Endothelial cell of umbilical vein (primary cell): ENCODE measurements around the gene IL1R2. TPM values are rescaled to one million over a fixed set of nuclear protein-coding genes. Genes with fewer than 3 reads are reported as not detected.

Experiments used
- BruUV-seq: library from RNA; stranded (reverse); fragments of 400-500 nt; replicated peaks from 2 replicates; lab custom pipeline; 2021; lab: Mats Ljungman, UMichigan
- CTCF ChIA-PET: fragments of 300-600, 350-600 bp; sonication (Branson Sonifier 250); formaldehyde crosslinking; loops from one replicate; lab custom pipeline; 2021; ENCODE audit warnings: antibody characterized with exemption, inconsistent platforms; lab: Charles Lee
- POLR2A ChIA-PET: fragments of 300-600, 350-600 bp; sonication (Branson Sonifier 250); formaldehyde crosslinking; loops from one replicate; lab custom pipeline; 2021; ENCODE audit warnings: antibody characterized with exemption, inconsistent platforms; lab: Charles Lee
- DNase-seq: peaks from one replicate; pipeline ENCODE4 v3.0.0-alpha.2; 2011; ENCODE audit warnings: low read depth, low spot score
- FAIRE-seq: peaks from 2 replicates; lab custom pipeline; 2011; peaks lifted over from hg19 to GRCh38; lab: Jason Lieb, UNC
- H2AFZ ChIP-seq: 2 replicates; pipeline ENCODE4 v1.6.0; 2012; ENCODE audit warnings: low read depth, low read length, control low read depth, inconsistent platforms
- H3K27ac ChIP-seq: 2 replicates; pipeline ENCODE4 v1.5.1; 2011; ENCODE audit warnings: low read depth, mild to moderate bottlenecking, control low read depth, low read length, moderate library complexity; ENCODE audit not compliant: insufficient read depth
- H3K27me3 ChIP-seq, 2 experiments: 2 replicates each; pipeline versions ENCODE4 v1.6.0 to v1.6.1; 2011; ENCODE audit warnings: low read length in 2 of 2, mixed read lengths in 1 of 2; ENCODE audit not compliant: control insufficient read depth in 2 of 2, insufficient read depth in 2 of 2
- H3K36me3 ChIP-seq, 2 experiments: 2 replicates in 1 of 2; 3 replicates in 1 of 2; pipeline ENCODE4 v1.5.1; 2011; ENCODE audit warnings: low read length in 2 of 2, mild to moderate bottlenecking in 1 of 2, moderate library complexity in 1 of 2; ENCODE audit not compliant: control insufficient read depth in 2 of 2, insufficient read depth in 2 of 2; ENCODE audit errors: extremely low read depth in 1 of 2
- H3K4me1 ChIP-seq: 3 replicates; pipeline ENCODE4 v1.5.1; 2011; ENCODE audit warnings: mild to moderate bottlenecking, low read length; ENCODE audit not compliant: control insufficient read depth, insufficient read depth; ENCODE audit errors: extremely low read depth
- H3K4me2 ChIP-seq: 2 replicates; pipeline ENCODE4 v1.6.1; 2011; ENCODE audit warnings: low read length, control low read depth, mixed read lengths; ENCODE audit not compliant: insufficient read depth
- H3K4me3 ChIP-seq, 3 experiments: fragments of 200-600 bp in 1 of 3; sonication (generic), shearing (Covaris generic) in 1 of 3; replicated peaks in 1 of 3; 2 replicates each; pipeline ENCODE4 v1.5.1; 2011 to 2016; ENCODE audit warnings: control low read depth in 3 of 3, low read length in 3 of 3, mild to moderate bottlenecking in 2 of 3, inconsistent platforms in 1 of 3, low read depth in 1 of 3, moderate library complexity in 1 of 3; ENCODE audit not compliant: insufficient read depth in 1 of 3
- H3K79me2 ChIP-seq: 2 replicates; pipeline ENCODE4 v1.6.0; 2012; ENCODE audit warnings: low read length, inconsistent platforms; ENCODE audit not compliant: control insufficient read depth, insufficient read depth
- H3K9ac ChIP-seq: replicated peaks from 2 replicates; pipeline ENCODE3; 2011; ENCODE audit warnings: low read length, control low read depth; ENCODE audit not compliant: insufficient read depth; ENCODE audit errors: extremely low read depth
- H3K9me1 ChIP-seq: replicated peaks from 3 replicates; pipeline ENCODE4 v1.6.0; 2011; ENCODE audit warnings: mild to moderate bottlenecking, low read length; ENCODE audit not compliant: control insufficient read depth, insufficient read depth; ENCODE audit errors: extremely low read depth
- H3K9me3 ChIP-seq: replicated peaks from 2 replicates; pipeline ENCODE4 v1.5.1; 2012; ENCODE audit warnings: low read length, inconsistent platforms; ENCODE audit not compliant: control insufficient read depth, insufficient read depth
- H4K20me1 ChIP-seq: replicated peaks from 2 replicates; pipeline ENCODE3; 2011; ENCODE audit warnings: mild to moderate bottlenecking, low read length; ENCODE audit not compliant: control insufficient read depth, insufficient read depth; ENCODE audit errors: extremely low read depth
- CTCF ChIP-seq, 2 donors: IDR thresholded peaks; 1 replicate in 1 of 2; 2 replicates in 1 of 2; pipeline ENCODE4 v1.5.1; 2011; ENCODE audit warnings: low read length in 2 of 2, mild to moderate bottlenecking in 2 of 2, moderate library complexity in 2 of 2, control low read depth in 1 of 2, inconsistent platforms in 1 of 2, low read depth in 1 of 2; ENCODE audit not compliant: insufficient read depth in 1 of 2; ENCODE audit errors: extremely low read depth in 1 of 2
- EZH2 ChIP-seq: IDR thresholded peaks from 2 replicates; pipeline ENCODE4 v1.6.1; 2012; ENCODE audit warnings: borderline replicate concordance, low read depth, mild to moderate bottlenecking, moderate library complexity, low read length, inconsistent platforms; ENCODE audit not compliant: severe bottlenecking
- FOS ChIP-seq: IDR thresholded peaks from 2 replicates; pipeline ENCODE4 v1.6.1; 2011; ENCODE audit warnings: mild to moderate bottlenecking, low read length, moderate library complexity, borderline replicate concordance; ENCODE audit not compliant: insufficient read depth
- GATA2 ChIP-seq: IDR thresholded peaks from 2 replicates; pipeline ENCODE4 v1.7.0; 2011; ENCODE audit warnings: low read depth, mild to moderate bottlenecking, moderate library complexity, mixed read lengths, low read length; ENCODE audit not compliant: insufficient read length, insufficient read depth
- JUN ChIP-seq: IDR thresholded peaks from 2 replicates; pipeline ENCODE4 v1.6.1; 2011; ENCODE audit warnings: borderline replicate concordance, low read depth; ENCODE audit not compliant: insufficient read length, insufficient read depth
- MYC ChIP-seq: IDR thresholded peaks from one replicate; pipeline ENCODE4 v1.6.1; 2011; ENCODE audit warnings: mild to moderate bottlenecking, low read depth, low read length
- POLR2A ChIP-seq: IDR thresholded peaks from 2 replicates; pipeline ENCODE4 v1.6.1; 2012; ENCODE audit warnings: low read depth, mild to moderate bottlenecking, control low read depth, low read length
- POLR2AphosphoS5 ChIP-seq: IDR thresholded peaks from 2 replicates; pipeline ENCODE4 v1.6.1; 2012; ENCODE audit warnings: low read depth, mild to moderate bottlenecking, control low read depth, low read length, moderate library complexity; ENCODE audit not compliant: insufficient read depth
- dilution Hi-C: fragments of 300-500 bp; cut with MboI; formaldehyde crosslinking; loops from one replicate; pipeline ENCODE4 v1.15.0; 2019; ENCODE audit warnings: low sequenced_read_pairs; ENCODE audit not compliant: extremely low pct_ligation_motif_present
- intact Hi-C: fragments of 100-400 bp; cut with micrococcal nuclease; formaldehyde crosslinking; loops from one replicate; pipeline ENCODE4 v1.10.0; 2022
- polyA plus RNA-seq, 4 experiments: library from polyadenylated mRNA; depleted of rRNA in 3 of 4; stranded (reverse) in 3 of 4; unstranded in 1 of 4; fragments of >200 nt; gene quantifications; 2 replicates each; pipeline versions ENCODE4 v1.2.1 to v1.2.3, GENCODE V29; 2011 to 2012; ENCODE audit warnings: missing spikeins in 1 of 4
- total RNA-seq: library from RNA; stranded (reverse); gene quantifications from 2 replicates; pipeline ENCODE4 v1.2.3, GENCODE V29; 2021
- TF ChIP-seq, protein P1 (sequence below): IDR thresholded peaks from 2 replicates; pipeline ENCODE4 v1.6.1; 2011; ENCODE audit not compliant: insufficient read depth, insufficient read length

IL1R2 gene
- total and polyA plus RNA-seq, 2 donors (not counting 3 experiments of a cell fraction or from before 2014, with no cell fraction given), result not detected

DNA sequence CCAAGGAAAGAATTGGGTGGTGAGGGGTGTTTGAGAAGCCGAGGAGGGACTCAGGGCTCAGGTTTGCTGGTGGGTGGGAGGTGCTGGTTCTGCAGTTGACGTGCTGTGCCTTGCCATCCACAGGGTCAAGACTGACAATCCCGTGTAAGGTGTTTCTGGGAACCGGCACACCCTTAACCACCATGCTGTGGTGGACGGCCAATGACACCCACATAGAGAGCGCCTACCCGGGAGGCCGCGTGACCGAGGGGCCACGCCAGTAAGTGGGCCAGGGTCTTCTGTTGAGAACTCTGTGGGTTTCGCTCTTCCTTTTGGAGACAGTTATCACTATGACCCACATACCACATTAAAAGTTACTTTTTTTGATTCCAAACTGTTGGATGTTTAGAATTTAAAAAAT is 32.6 kb downstream of the IL1R2 start:
- no peak overlapping the region for H3K9ac ChIP-seq
- FAIRE-seq (no peak), DNase-seq (no peak)
- H3K4me3 ChIP-seq, result no peak overlapping the region
- no peaks in the 10 kb centered on the region for H3K36me3 ChIP-seq
- H3K9me3 ChIP-seq, result no peaks in the 10 kb centered on the region
- H3K4me1 ChIP-seq, result peaks cover 9% of the 10 kb centered on the region
- dilution Hi-C loops (no loop called here), intact Hi-C loops (loop anchor here (5.0 kb wide), 1 partner anchor 38 kb away; no protein-coding TSS in a partner anchor)
- no peak overlapping the region for H3K27ac ChIP-seq
- TF ChIP-seq, protein P1, sequence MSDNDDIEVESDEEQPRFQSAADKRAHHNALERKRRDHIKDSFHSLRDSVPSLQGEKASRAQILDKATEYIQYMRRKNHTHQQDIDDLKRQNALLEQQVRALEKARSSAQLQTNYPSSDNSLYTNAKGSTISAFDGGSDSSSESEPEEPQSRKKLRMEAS, result no peak
- TF ChIP-seq POLR2AphosphoS5 (no peak), GATA2 (no peak), MYC (no peak), POLR2A (no peak), FOS (no peak), CTCF (IDR thresholded peaks at IDR 0.05; ENCODE audit: extremely low read depth in 1 of 2, insufficient read depth in 1 of 2, low read depth in 1 of 2, low read length in 2 of 2) (no peak), JUN (no peak), EZH2 (no peak)
- H3K9me1 ChIP-seq, result no peaks in the 10 kb centered on the region
- no peaks in the 10 kb centered on the region for H4K20me1 ChIP-seq
- ChIA-PET CTCF (interaction anchor here (1.5 kb wide), 1 partner anchor 216 kb away, joined by 7 read pairs; no protein-coding TSS in a partner anchor), POLR2A (no interaction called here)
- no peak overlapping the region for H3K4me2 ChIP-seq
- H2AFZ ChIP-seq, result no peak overlapping the region
- BruUV-seq, result no TSS peak
- no peaks in the 10 kb centered on the region for H3K27me3 ChIP-seq
- no peaks in the 10 kb centered on the region for H3K79me2 ChIP-seq
